ENCODE data around the gene GALNT3. TPM values are rescaled to one million over a fixed set of nuclear protein-coding genes. Genes with fewer than 3 reads are reported as not detected.

GALNT3 gene
- 1 to 10 TPM; 1.1 to 1.6 TPM for total RNA-seq
- long read RNA-seq, donor 1, partial matches to known transcripts = 0 of 1 reads
- long read RNA-seq, donor 1, other reads (novel, unspliced or antisense) = 1 of 1 reads
- long read RNA-seq, donor 2 = 0 reads

- intact Hi-C loops (cut with DNase I) = no loop called here
- peak; percentile 83 for DNase-seq (ENCODE audit: low spot score)
Observed at GRCh38 chr2:165793779-165794535, at the start of gene GALNT3. Gene GALNT3, minus strand, starts transcription at chr2:165794247. Its CDS starts 23,547 bp downstream, at chr2:165770700.

- intact Hi-C loops (cut with DNase I) = no loop called here
- no peak for DNase-seq (ENCODE audit: low spot score)
Observed at GRCh38 chr2:165843351-165843750, 49.3 kb upstream of the GALNT3 start.

- intact Hi-C loops (cut with DNase I) = no loop called here
- DNase-seq (ENCODE audit: low spot score) = no peak
Observed at GRCh38 chr2:165840333-165840958, 46.4 kb upstream of the GALNT3 start.

- intact Hi-C loops (cut with DNase I) = no loop called here
- no peak for DNase-seq (ENCODE audit: low spot score)
Observed at GRCh38 chr2:165839610-165840009, 45.6 kb upstream of the GALNT3 start.

GRCh38 chr2:165837122-165837521 lies 43.1 kb upstream of the GALNT3 start:
- intact Hi-C loops (cut with DNase I) = no loop called here
- DNase-seq (ENCODE audit: low spot score) = no peak

- DNase-seq (ENCODE audit: low spot score) = no peak
- intact Hi-C loops (cut with DNase I) = no loop called here
Observed at GRCh38 chr2:165835363-165835762, 41.3 kb upstream of the GALNT3 start.

GRCh38 chr2:165833156-165833555 lies 39.1 kb upstream of the GALNT3 start:
- DNase-seq (ENCODE audit: low spot score) = no peak
- intact Hi-C loops (cut with DNase I) = no loop called here

GRCh38 chr2:165827921-165828276 lies 33.9 kb upstream of the GALNT3 start:
- DNase-seq (ENCODE audit: low spot score) = no peak
- intact Hi-C loops (cut with DNase I) = no loop called here

GRCh38 chr2:165827016-165827920 lies 33.2 kb upstream of the GALNT3 start:
- intact Hi-C loops (cut with DNase I) = no loop called here
- DNase-seq (ENCODE audit: low spot score) = no peak

GRCh38 chr2:165825041-165825440 lies 31.0 kb upstream of the GALNT3 start:
- intact Hi-C loops (cut with DNase I) = no loop called here
- DNase-seq (ENCODE audit: low spot score) = no peak

- intact Hi-C loops (cut with DNase I) = no loop called here
- no peak for DNase-seq (ENCODE audit: low spot score)
Observed at GRCh38 chr2:165820296-165820695, 26.2 kb upstream of the GALNT3 start.

GRCh38 chr2:165818920-165819319 lies 24.9 kb upstream of the GALNT3 start:
- intact Hi-C loops (cut with DNase I) = no loop called here
- no peak for DNase-seq (ENCODE audit: low spot score)

GRCh38 chr2:165815299-165816141 lies 21.5 kb upstream of the GALNT3 start:
- DNase-seq (ENCODE audit: low spot score) = no peak
- intact Hi-C loops (cut with DNase I) = no loop called here

GRCh38 chr2:165814473-165814872 lies 20.4 kb upstream of the GALNT3 start:
- intact Hi-C loops (cut with DNase I) = no loop called here

GRCh38 chr2:165811592-165812370 lies 17.7 kb upstream of the GALNT3 start:
- intact Hi-C loops (cut with DNase I) = no loop called here
- no peak for DNase-seq (ENCODE audit: low spot score)

More at GRCh38 chr2:165814473-165814872, 20.4 kb upstream of the GALNT3 start:
- no peak for DNase-seq (ENCODE audit: low spot score)

GRCh38 chr2:165810418-165810817 lies 16.4 kb upstream of the GALNT3 start:
- intact Hi-C loops (cut with DNase I) = no loop called here
- no peak for DNase-seq (ENCODE audit: low spot score)

GRCh38 chr2:165804719-165805118 lies 10.7 kb upstream of the GALNT3 start:
- DNase-seq (ENCODE audit: low spot score) = no peak
- intact Hi-C loops (cut with DNase I) = no loop called here

- DNase-seq (ENCODE audit: low spot score) = no peak
- intact Hi-C loops (cut with DNase I) = no loop called here
Observed at GRCh38 chr2:165803123-165803760, 9.2 kb upstream of the GALNT3 start.

All from posterior vena cava (tissue), 2 donors.